CD4-positive, CD25-positive, alpha-beta regulatory T cell (primary cell): ENCODE results near the gene SCN8A. TPM values are rescaled to one million over a fixed set of nuclear protein-coding genes. Genes with fewer than 3 reads are reported as not detected.
A peak's percentile ranks its signal among the peaks of the same experiment; 100 is the strongest.

ENCODE experiments used
- ATAC-seq, 2 donors: fragments of 150-1000 bp; cut with Tn5 transposase; one replicate each; pipeline ENCODE4 v1.10.0; 2021; ENCODE audit warnings: low read depth in 2 of 2, moderate number of reproducible peaks in 2 of 2, moderate library complexity in 1 of 2
- DNase-seq, 3 donors: peaks; one replicate each; pipeline versions ENCODE4 v3.0.0 to v3.0.0-alpha.2; 2012 to 2022; ENCODE audit warnings: mixed read lengths in 1 of 3
- H3K27ac ChIP-seq: one replicate; pipeline ENCODE4 v1.7.0; 2013; ENCODE audit warnings: mild to moderate bottlenecking, low read length; ENCODE audit not compliant: insufficient read depth, poor library complexity, severe bottlenecking
- H3K27me3 ChIP-seq: one replicate; pipeline ENCODE4 v1.7.0; 2013; ENCODE audit warnings: low read length; ENCODE audit not compliant: control insufficient read depth, insufficient read depth
- H3K36me3 ChIP-seq: one replicate; pipeline ENCODE4 v1.7.0; 2013; ENCODE audit warnings: mild to moderate bottlenecking, low read length, moderate library complexity; ENCODE audit not compliant: control insufficient read depth, insufficient read depth
- H3K4me1 ChIP-seq: 2 replicates; pipeline ENCODE4 v1.7.0; 2013; ENCODE audit warnings: mild to moderate bottlenecking, low read length; ENCODE audit not compliant: insufficient read depth, control insufficient read depth, poor library complexity, severe bottlenecking
- H3K4me3 ChIP-seq: one replicate; pipeline ENCODE4 v1.7.0; 2013; ENCODE audit warnings: low read depth, mild to moderate bottlenecking, low read length, moderate library complexity
- H3K9me3 ChIP-seq, 2 experiments: 1 replicate in 1 of 2; 2 replicates in 1 of 2; pipeline ENCODE4 v1.7.0; 2013; ENCODE audit warnings: low read length in 2 of 2, mild to moderate bottlenecking in 1 of 2, moderate library complexity in 1 of 2; ENCODE audit not compliant: control insufficient read depth in 2 of 2
- H3K27ac Mint-ChIP-seq, 3 donors: one replicate each; pipeline ENCODE4 v1.8.0; 2020 to 2022; ENCODE audit warnings: mild to moderate bottlenecking in 3 of 3, mixed read lengths in 3 of 3, moderate library complexity in 2 of 3
- H3K27me3 Mint-ChIP-seq: one replicate; pipeline ENCODE4 v1.8.0; 2022; ENCODE audit warnings: mild to moderate bottlenecking, mixed read lengths
- H3K36me3 Mint-ChIP-seq: one replicate; pipeline ENCODE4 v1.8.0; 2020; ENCODE audit warnings: mixed read lengths
- H3K4me1 Mint-ChIP-seq, 4 donors: one replicate each; pipeline ENCODE4 v1.8.0; 2020 to 2022; ENCODE audit warnings: mixed read lengths in 4 of 4, mild to moderate bottlenecking in 1 of 4
- H3K4me3 Mint-ChIP-seq, 4 donors: one replicate each; pipeline ENCODE4 v1.8.0; 2020 to 2022; ENCODE audit warnings: mild to moderate bottlenecking in 4 of 4, mixed read lengths in 4 of 4, moderate library complexity in 3 of 4
- H3K9me3 Mint-ChIP-seq, 7 donors: one replicate each; pipeline ENCODE4 v1.8.0; 2020 to 2022; ENCODE audit warnings: mixed read lengths in 7 of 7, mild to moderate bottlenecking in 3 of 7, moderate library complexity in 2 of 7
- polyA plus RNA-seq, 4 donors: library from polyadenylated mRNA; unstranded; fragments of 300-500 nt; fragmentation: Illumina TruSeq; gene quantifications; one replicate each; pipeline ENCODE4 v1.2.3, GENCODE V29; 2021
- total RNA-seq: library from RNA; stranded (reverse); gene quantifications from one replicate; pipeline ENCODE4 v1.2.3, GENCODE V29; 2022

SCN8A gene
- total and polyA plus RNA-seq, 5 donors from 2014 or later, result 0.30 to 1.1 (median 0.61) TPM

- Histone ChIP-seq H3K4me3 (no peak overlapping the region), H3K27ac (no peak overlapping the region), H3K4me1 (no peaks in the 10 kb centered on the region), H3K9me3 (no peaks in the 10 kb centered on the region), H3K27me3 (peaks cover 8% of the 10 kb centered on the region), H3K36me3 (no peaks in the 10 kb centered on the region)
- H3K36me3 Mint-ChIP-seq, result no peaks in the 10 kb centered on the region
- H3K4me1 Mint-ChIP-seq, result peaks cover 0 to 4% (median 2%) of the 10 kb centered on the region in 4 donors
- peaks cover 0 to 2% (median 0%) of the 10 kb centered on the region in 7 donors for H3K9me3 Mint-ChIP-seq
- ATAC-seq (no peak), DNase-seq (no peak)
- H3K27ac Mint-ChIP-seq, result no peak overlapping the region
- no peak overlapping the region for H3K4me3 Mint-ChIP-seq
- peaks cover 27% of the 10 kb centered on the region for H3K27me3 Mint-ChIP-seq
These were observed 81.3 kb downstream of the SCN8A start for GRCh38 chr12:51672334-51672733.

- no peaks in the 10 kb centered on the region for H3K4me1 Mint-ChIP-seq
- no peaks in the 10 kb centered on the region for H3K36me3 Mint-ChIP-seq
- DNase-seq, result no peak
- Histone ChIP-seq H3K4me3 (no peak overlapping the region), H3K4me1 (no peaks in the 10 kb centered on the region), H3K27me3 (peaks cover 9% of the 10 kb centered on the region), H3K9me3 (no peaks in the 10 kb centered on the region), H3K36me3 (no peaks in the 10 kb centered on the region), H3K27ac (no peak overlapping the region)
- ATAC-seq, result peak in 1 of 2 donors; percentile 25
- H3K9me3 Mint-ChIP-seq, result peaks cover 0 to 2% (median 0%) of the 10 kb centered on the region in 7 donors
- peaks cover 26% of the 10 kb centered on the region for H3K27me3 Mint-ChIP-seq
- H3K4me3 Mint-ChIP-seq, result no peak overlapping the region
- no peak overlapping the region for H3K27ac Mint-ChIP-seq
These were observed 84.2 kb downstream of the SCN8A start for GRCh38 chr12:51675071-51675803.

DNA sequence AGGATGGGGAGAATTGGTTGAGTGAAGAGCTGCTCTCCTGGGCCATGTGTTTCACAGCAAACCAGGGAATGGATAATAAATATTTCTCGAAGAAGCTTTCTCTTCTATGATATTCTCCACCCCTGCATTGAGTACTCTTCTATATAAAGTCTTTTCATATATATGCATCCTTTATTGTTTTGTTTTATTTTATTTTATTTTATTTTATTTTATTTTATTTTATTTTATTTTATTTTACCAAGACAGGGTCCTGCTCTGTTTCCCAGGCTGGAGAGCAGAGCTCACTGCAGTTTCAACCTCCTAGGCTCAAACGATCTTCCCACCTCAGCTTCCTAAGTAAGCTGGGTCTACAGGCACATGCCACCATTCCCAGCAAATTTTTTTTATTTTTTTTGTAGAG lies 85.8 kb downstream of the SCN8A start:
- Histone ChIP-seq H3K9me3 (no peaks in the 10 kb centered on the region), H3K27ac (no peak overlapping the region), H3K27me3 (peaks cover 14% of the 10 kb centered on the region), H3K4me3 (no peak overlapping the region), H3K36me3 (no peaks in the 10 kb centered on the region), H3K4me1 (no peaks in the 10 kb centered on the region)
- Mint-ChIP-seq H3K36me3 (no peaks in the 10 kb centered on the region), H3K4me1 (no peaks in the 10 kb centered on the region), H3K27me3 (peaks cover 30% of the 10 kb centered on the region), H3K4me3 (no peak overlapping the region), H3K27ac (no peak overlapping the region), H3K9me3 (peaks cover 0 to 2% (median 0%) of the 10 kb centered on the region in 7 donors)
- ATAC-seq (no peak), DNase-seq (no peak)

DNA sequence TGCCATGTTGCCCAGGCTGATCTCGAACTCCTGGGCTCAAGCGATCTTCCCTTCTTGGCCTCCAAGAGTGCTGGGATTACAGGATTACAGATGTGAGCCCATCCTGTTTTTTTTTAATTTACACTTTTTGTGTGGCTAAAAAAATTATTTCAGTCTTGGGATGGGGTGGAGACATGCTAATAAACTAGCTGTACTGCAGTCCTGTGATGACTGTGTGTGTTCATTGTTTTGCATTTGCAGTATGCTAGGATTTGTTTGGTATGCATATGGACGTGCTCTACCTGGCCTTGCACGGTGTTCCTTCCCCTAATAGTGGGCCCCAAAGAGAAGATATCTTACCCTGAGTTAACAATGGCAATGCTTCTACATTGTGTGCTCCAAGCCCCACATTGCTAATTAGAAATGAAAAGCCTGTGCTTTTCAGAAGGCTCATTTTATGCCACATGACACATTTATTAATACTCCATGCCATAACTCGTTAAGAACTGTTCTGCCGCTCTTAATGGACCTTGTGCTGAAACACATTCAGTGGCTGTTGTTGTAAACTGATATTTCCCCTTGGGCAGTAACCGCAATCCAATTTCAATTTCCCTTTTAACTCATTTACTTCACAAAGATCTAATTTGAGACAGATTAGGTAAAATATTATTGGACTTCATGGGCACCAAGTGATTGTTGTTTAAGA lies 86.4 kb downstream of the SCN8A start:
- Mint-ChIP-seq H3K4me3 (no peak overlapping the region), H3K4me1 (no peaks in the 10 kb centered on the region), H3K9me3 (no peaks in the 10 kb centered on the region), H3K27ac (no peak overlapping the region), H3K36me3 (no peaks in the 10 kb centered on the region), H3K27me3 (peaks cover 34% of the 10 kb centered on the region)
- Histone ChIP-seq H3K36me3 (no peaks in the 10 kb centered on the region), H3K27me3 (peaks cover 13% of the 10 kb centered on the region), H3K4me1 (no peaks in the 10 kb centered on the region), H3K9me3 (no peaks in the 10 kb centered on the region), H3K4me3 (no peak overlapping the region), H3K27ac (no peak overlapping the region)
- DNase-seq (no peak), ATAC-seq (no peak)

DNA sequence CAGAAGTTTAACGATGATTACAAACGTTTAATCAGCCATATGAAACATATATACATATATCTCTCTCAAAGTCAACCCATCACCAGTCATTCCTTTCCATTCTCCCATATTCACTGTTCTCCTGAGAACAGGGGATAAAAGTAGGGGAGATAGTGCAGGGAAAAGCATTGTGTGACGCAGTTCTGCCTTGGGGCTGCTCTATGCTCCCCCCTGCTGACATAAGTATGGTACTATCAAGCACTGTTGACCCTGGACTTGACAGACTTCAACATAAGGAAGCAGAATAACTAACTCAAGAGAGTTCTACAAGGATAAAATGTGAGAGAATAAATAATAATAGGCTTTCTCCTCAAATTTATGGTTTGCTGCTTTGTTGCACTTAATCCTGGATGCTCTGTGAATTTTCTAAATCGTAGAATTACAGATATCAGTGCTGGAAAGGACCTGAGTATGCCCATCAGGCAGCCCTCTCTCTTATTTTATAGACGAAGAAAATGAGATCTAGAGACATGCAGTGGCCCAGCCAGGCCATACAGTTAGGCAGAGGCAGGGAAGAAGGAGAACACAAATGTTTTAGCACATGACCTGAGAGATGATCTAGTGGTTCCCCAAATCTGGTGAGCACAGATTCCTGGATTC lies 87.2 kb downstream of the SCN8A start:
- Histone ChIP-seq H3K27ac (no peak overlapping the region), H3K4me3 (no peak overlapping the region), H3K4me1 (no peaks in the 10 kb centered on the region), H3K9me3 (no peaks in the 10 kb centered on the region), H3K27me3 (peaks cover 13% of the 10 kb centered on the region), H3K36me3 (no peaks in the 10 kb centered on the region)
- no peak overlapping the region for H3K27ac Mint-ChIP-seq
- no peak for ATAC-seq
- H3K9me3 Mint-ChIP-seq, result no peaks in the 10 kb centered on the region
- no peaks in the 10 kb centered on the region for H3K4me1 Mint-ChIP-seq
- H3K36me3 Mint-ChIP-seq, result no peaks in the 10 kb centered on the region
- H3K4me3 Mint-ChIP-seq, result no peak overlapping the region
- peaks cover 31% of the 10 kb centered on the region for H3K27me3 Mint-ChIP-seq
- DNase-seq, result peak in 2 of 3 donors; percentile 22 to 54

DNA sequence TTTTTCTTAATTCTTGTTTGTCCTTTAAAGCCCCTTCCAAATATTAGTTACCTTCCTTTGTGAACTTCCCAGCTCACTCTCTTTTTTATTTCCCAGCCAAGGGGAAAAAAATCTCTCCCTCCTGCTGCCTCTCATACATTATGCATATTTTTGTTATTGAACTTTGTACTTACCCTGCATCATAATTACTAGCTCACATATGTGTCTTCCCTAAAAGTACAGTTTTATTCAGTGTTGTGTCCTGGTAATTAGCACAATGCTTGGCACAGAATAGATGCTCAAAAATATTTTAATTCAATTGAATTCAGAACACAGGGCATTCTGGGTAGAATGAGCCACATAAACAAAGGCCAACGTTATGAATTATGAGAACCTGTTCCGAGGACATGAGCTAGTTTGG lies 91.9 kb downstream of the SCN8A start:
- Mint-ChIP-seq H3K4me3 (no peak overlapping the region), H3K4me1 (peaks cover 0 to 13% (median 4%) of the 10 kb centered on the region in 4 donors), H3K9me3 (no peaks in the 10 kb centered on the region), H3K27me3 (peaks cover 23% of the 10 kb centered on the region), H3K36me3 (no peaks in the 10 kb centered on the region), H3K27ac (no peak overlapping the region)
- Histone ChIP-seq H3K27me3 (peaks cover 7% of the 10 kb centered on the region), H3K27ac (no peak overlapping the region), H3K9me3 (no peaks in the 10 kb centered on the region), H3K4me1 (no peaks in the 10 kb centered on the region), H3K36me3 (no peaks in the 10 kb centered on the region), H3K4me3 (no peak overlapping the region)
- no peak for ATAC-seq
- no peak for DNase-seq

- H3K27ac Mint-ChIP-seq, result no peak overlapping the region
- Histone ChIP-seq H3K36me3 (no peaks in the 10 kb centered on the region), H3K4me3 (no peak overlapping the region), H3K27ac (no peak overlapping the region), H3K4me1 (no peaks in the 10 kb centered on the region), H3K27me3 (peaks cover 7% of the 10 kb centered on the region), H3K9me3 (no peaks in the 10 kb centered on the region)
- peaks cover 0 to 13% (median 5%) of the 10 kb centered on the region in 4 donors for H3K4me1 Mint-ChIP-seq
- H3K36me3 Mint-ChIP-seq, result no peaks in the 10 kb centered on the region
- ATAC-seq, result no peak
- peaks cover 23% of the 10 kb centered on the region for H3K27me3 Mint-ChIP-seq
- H3K4me3 Mint-ChIP-seq, result no peak overlapping the region
- H3K9me3 Mint-ChIP-seq, result no peaks in the 10 kb centered on the region
- DNase-seq, result no peak
These were observed 92.8 kb downstream of the SCN8A start for GRCh38 chr12:51683763-51684357.
